HT1080 (cell line): ENCODE results near the gene OR2G6. TPM values are rescaled to one million over a fixed set of nuclear protein-coding genes. Genes with fewer than 3 reads are reported as not detected.
"Not testable (repeated sequence)": the region's sequence is repeated elsewhere in the genome, so short reads cannot be mapped to it uniquely, and the experiment has no call there.

Experiments
- DNase-seq: peaks from one replicate; pipeline ENCODE4 v3.0.0-alpha.2; 2015; ENCODE audit warnings: low read depth
- polyA plus RNA-seq, 2 experiments: library from polyadenylated mRNA; depleted of rRNA; stranded (reverse); fragments of >200 nt; gene quantifications; 2 replicates each; pipeline ENCODE4 v1.2.3, GENCODE V29; 2015
- total RNA-seq: library from RNA; depleted of rRNA; stranded (reverse); fragments of >200 nt; shearing (Covaris generic); gene quantifications from 2 replicates; pipeline ENCODE4 v1.2.3, GENCODE V29; 2014; rRNA removed

The OR2G6 gene
- not detected in 2 replicates for total RNA-seq
- polyA plus RNA-seq (2015; cell fraction: cytosol; rRNA removed): not detected in 2 replicates
- not detected in 2 replicates for polyA plus RNA-seq (2015; cell fraction: nucleus; rRNA removed)

DNA sequence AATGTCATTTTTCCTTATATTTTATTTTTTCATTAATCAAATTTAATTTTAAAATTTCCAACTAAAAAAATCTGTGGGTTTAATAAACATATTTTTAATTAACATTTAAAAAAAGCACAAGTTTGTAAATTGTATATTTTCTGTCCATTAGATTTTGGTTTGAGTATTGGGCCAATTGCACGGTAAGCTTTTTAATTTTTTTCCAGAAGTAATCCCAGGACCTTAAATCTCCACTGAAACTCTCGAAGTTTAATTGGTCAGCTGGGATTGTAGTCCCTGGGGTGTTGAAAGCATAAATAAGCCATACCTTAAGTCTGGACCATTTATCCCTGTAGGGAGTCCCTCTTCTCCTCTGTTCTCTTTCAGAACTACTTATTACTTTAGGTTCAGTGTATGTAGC is at the start of gene OR2G6:
TSS of gene OR2G6 (plus strand) at position 301 of the 400 bp plus-strand sequence. CDS start 13,574 bp downstream, outside the sequence.
- not testable (repeated sequence) for DNase-seq

DNA sequence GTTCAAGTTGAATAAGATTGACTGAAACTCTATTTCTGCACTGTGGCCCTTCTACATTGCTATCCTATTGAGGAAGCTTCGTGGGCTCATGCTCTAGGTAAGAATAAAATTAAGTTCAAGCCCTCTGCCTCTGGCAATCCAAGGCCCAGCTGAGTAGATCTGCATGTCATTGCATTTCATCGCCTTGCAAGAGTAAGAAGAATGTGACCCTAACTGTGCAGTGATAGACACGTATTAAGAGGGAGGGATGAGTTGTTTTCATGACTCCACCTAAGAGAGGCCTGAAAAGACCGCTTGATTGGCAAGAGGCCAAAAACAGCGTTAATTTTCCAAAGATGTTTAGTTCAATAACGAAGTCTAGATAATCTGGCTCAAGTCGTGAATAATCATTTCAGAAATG is 48.8 kb upstream of the OR2G6 start:
- not testable (repeated sequence) for DNase-seq

DNA sequence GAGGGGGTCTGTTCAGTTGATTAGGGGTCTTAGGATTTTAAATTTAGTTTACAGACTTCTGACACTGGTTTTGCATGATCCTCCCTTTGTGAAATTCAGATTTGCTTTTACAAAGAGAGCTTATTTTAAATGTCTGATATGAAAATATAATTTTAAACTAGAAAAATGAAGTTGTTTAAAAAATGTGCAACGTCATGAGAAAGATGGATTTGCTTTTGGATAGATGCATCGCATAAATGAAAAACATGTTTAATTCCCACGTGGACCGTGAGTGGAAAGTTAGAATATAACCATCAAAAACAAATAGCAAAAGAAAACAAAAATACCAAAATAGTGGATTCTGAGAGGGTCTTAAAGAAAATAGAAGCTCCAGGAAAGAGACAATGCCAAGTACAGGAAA is 36.7 kb upstream of the OR2G6 start:
- DNase-seq: no peak

DNA sequence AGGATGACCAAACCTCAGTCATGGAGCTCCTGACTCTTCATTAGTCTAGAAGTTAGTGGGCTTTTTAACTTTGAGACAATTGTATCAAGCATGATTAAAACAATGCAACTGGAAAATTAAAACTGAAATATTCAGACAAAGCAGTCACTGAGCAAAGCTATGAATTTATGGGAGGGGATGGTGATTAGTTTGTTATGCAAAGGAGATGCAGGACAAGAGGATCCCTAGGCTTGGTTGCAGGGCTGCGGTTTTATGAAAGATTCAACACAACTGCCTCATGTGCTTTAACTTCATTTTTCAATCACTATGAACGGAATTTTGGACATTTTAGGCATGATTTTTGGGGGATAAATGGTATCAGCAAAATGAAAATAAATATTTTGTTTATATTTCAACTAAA is 35.8 kb upstream of the OR2G6 start:
- DNase-seq: not testable (repeated sequence)

DNA sequence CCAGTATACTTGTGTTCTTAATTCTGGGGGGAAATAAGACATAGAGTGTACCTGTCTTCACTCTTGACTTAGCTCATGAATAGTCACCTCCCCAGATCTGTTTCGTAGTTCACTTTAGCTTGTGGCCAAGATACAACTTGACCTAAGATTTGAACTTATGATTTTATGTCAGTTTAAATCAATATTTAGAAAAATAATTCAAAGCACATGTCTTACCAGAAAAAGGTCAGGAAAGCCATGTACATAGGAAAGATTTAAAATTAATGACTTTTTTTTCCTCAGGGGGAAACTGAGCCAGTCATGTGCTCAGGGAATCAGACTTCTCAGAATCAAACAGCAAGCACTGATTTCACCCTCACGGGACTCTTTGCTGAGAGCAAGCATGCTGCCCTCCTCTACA is 34.8 kb upstream of the OR2G6 start, which contains the start of gene OR2T3:
TSS of gene OR2T3 (plus strand) at position 301 of the 400 bp plus-strand sequence. CDS start at position 301, 0 bp downstream.
- not testable (repeated sequence) for DNase-seq

DNA sequence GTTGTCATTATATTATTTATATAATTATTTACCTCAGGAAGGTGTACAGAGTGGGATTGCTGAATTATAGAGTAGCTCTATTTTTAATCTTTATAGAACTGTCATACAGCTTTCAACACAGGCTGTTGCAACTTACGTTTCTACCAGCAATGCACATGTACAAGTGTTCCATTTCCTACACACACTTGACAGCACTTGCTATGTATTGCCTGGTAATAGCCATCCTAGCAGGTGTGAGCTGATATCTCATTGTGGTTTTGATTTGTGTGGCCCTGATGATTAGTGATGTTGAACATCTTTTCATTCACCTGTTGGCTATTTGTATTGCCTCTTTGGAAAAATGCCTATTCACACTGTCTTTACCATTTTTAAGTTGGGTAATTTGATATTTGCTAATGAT is 32.2 kb upstream of the OR2G6 start:
- DNase-seq: not testable (repeated sequence)

DNA sequence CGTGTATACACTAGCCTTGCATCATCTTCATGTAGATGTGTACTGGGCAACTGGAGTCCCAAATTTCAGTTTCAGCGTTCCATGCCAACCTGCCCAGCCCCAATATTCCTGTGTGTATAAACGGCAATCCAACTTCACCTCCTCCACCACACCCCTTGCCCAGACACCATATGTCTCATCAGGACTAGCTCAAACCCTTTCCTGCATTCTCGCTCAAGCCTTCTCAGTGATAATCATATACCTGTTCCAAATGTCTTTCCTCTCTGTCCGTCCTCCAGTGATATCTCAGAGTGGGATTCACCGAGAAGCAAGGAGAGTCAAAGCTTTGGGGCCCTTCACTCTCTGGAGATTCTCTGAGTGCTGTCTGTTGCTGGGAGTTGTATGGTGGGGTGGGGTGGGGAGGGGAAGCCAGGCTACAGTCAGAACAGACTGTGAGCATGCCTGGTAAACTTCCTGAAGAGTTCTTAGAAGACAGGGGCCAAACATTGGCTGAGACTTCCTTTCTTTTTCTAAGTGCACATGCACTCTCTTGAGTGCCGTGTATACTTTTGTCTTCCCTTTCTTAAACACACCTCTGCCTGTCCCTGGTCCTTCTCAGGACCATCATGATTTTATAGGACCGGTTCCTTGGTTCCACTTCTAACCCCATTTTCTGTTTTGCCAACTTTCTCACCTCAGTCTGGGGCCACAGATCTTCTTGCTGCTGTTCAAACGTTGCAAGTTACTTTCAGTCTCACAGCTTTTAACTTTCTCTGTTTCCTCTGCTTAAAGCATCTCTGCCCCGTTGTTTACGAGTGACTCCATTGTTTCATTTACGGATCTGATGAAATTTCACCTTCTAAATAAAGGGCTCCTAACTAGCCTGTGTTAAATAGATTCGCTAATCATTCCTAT is 25.9 kb upstream of the OR2G6 start:
- not testable (repeated sequence) for DNase-seq

DNA sequence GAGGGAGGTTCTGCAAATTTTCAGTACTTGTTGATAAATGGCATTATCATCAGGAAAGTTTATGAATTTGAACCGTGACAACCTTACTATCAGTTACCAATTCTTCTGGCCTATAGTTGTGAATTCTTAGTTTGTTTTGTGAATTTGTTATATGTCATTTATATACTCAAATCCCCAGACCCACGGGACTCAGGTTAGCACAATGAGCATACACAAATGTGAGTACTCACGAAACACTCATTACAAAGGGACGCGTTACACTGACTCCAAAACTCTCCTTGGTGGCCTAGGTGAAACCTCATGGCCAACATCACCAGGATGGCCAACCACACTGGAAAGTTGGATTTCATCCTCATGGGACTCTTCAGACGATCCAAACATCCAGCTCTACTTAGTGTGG is 19.6 kb upstream of the OR2G6 start, which contains the start of gene OR2T5:
TSS of gene OR2T5 (plus strand) at position 301 of the 400 bp plus-strand sequence. CDS start at position 301, 0 bp downstream.
- not testable (repeated sequence) for DNase-seq

DNA sequence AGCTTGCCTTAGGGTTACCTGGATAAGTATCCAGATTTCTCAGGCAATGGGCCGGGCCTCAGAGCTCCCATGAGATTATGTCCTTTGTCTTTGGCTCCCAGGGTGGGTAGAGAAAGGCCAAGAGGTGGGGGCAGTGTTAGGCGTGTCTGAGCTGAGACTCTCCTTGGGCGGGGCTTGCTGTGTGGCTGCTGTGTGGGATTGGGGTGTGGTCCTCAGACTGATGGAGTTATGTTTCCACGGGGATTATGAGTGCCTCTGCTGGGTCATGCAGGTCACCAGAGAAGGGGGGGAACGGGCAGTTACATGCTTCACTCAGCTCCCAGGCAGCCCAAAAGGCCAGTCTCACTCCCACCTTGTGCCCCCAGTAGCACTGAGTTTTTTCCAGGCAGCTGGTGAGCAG is 11.2 kb upstream of the OR2G6 start:
- DNase-seq: not testable (repeated sequence)

DNA sequence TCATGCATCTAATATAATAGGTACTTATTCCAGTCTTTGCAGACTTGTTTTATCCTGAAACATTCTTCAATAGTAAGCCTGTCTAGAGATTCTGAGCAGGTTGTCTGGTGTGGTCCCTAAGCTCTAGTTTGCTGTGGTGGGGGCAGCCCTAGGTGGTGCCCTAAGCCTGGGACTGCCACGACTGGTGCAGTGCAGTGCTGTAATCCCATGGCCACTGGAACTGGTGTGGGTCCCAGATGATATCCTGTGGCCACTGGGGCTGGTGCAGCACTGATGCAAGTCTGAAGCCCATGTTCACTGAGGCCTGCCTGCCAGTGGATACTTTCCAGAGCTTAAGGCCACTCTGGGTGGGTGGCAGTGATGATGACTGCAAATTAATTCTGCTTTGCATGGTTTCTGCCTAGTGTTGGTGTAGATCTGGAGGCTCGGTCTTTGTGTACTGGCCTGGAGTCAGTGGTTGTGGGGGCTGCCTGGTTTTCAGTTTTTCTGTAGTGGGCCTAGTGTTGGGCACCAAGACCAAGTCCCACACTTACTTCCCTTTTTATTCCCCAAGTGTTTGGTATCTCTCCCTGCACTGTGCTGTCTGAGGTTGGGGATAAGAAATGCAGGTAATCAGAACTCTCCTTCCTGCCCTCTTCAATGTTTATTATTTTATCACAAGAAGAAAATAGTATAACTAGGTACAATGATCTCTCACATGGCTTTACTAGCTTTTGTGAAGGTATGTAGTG is 7.4 kb upstream of the OR2G6 start:
- DNase-seq: not testable (repeated sequence)

DNA sequence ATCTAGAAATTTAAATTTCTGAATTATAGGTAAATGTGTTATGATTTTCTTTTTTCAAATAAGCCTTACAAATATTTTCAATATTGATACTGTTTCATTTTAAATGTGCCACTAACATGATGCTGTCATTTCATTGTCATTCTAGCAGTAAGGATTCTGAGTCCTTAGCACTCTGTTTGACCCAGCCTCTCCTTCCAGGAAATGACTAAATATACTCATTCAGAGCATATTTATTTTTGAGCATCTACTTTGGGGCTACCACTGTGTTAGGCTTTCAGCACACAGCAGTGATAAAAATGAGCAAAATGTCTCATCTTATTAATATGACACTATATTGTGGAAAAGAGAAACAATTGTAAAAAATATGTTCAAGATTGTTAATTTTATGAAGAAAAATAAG is 2.3 kb downstream of the OR2G6 start:
- DNase-seq: not testable (repeated sequence)

DNA sequence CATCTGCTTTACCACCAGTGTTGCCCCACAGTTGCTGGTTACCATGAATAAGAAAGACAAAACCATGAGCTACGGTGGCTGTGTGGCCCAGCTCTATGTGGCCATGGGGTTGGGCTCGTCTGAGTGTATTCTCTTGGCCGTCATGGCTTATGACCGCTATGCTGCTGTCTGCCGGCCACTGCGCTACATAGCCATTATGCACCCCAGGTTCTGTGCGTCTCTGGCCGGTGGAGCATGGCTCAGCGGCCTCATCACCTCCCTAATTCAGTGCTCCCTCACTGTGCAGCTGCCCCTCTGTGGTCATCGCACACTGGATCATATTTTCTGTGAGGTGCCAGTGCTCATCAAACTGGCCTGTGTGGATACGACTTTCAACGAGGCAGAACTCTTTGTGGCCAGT is 14.0 kb downstream of the OR2G6 start:
- no peak for DNase-seq

DNA sequence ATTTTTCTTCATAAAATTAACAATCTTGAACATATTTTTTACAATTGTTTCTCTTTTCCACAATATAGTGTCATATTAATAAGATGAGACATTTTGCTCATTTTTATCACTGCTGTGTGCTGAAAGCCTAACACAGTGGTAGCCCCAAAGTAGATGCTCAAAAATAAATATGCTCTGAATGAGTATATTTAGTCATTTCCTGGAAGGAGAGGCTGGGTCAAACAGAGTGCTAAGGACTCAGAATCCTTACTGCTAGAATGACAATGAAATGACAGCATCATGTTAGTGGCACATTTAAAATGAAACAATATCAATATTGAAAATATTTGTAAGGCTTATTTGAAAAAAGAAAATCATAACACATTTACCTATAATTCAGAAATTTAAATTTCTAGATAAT is 29.6 kb downstream of the OR2G6 start:
- DNase-seq: not testable (repeated sequence)

DNA sequence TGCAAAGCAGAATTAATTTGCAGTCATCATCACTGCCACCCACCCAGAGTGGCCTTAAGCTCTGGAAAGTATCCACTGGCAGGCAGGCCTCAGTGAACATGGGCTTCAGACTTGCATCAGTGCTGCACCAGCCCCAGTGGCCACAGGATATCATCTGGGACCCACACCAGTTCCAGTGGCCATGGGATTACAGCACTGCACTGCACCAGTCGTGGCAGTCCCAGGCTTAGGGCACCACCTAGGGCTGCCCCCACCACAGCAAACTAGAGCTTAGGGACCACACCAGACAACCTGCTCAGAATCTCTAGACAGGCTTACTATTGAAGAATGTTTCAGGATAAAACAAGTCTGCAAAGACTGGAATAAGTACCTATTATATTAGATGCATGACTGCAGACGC is 39.5 kb downstream of the OR2G6 start:
- not testable (repeated sequence) for DNase-seq

DNA sequence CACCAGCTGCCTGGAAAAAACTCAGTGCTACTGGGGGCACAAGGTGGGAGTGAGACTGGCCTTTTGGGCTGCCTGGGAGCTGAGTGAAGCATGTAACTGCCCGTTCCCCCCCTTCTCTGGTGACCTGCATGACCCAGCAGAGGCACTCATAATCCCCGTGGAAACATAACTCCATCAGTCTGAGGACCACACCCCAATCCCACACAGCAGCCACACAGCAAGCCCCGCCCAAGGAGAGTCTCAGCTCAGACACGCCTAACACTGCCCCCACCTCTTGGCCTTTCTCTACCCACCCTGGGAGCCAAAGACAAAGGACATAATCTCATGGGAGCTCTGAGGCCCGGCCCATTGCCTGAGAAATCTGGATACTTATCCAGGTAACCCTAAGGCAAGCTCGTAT is 43.2 kb downstream of the OR2G6 start:
- not testable (repeated sequence) for DNase-seq

DNA sequence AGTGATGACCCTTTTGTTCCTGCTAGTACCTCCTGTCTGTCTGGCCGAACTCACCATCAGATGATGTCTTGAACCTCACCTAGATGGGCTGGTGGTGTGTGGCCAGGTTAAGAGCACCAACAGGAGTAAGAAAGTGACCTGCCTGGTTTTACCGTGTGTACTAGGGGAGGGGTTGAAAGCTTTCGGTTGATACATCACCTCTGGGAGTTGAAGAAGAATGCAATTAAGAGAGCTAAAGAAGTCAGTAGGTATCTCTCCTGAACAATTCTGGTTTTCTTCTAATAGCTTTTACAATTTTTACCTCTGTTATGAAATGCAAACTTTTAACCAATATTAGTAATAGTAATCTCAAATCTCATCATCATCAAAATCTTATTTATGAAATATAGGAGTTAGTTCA is 54.8 kb downstream of the OR2G6 start, which contains the start of gene OR2T29:
TSS of gene OR2T29 (minus strand) at position 101 of the 400 bp plus-strand sequence. CDS start 3,281 bp downstream, outside the sequence.
- DNase-seq: not testable (repeated sequence)

DNA sequence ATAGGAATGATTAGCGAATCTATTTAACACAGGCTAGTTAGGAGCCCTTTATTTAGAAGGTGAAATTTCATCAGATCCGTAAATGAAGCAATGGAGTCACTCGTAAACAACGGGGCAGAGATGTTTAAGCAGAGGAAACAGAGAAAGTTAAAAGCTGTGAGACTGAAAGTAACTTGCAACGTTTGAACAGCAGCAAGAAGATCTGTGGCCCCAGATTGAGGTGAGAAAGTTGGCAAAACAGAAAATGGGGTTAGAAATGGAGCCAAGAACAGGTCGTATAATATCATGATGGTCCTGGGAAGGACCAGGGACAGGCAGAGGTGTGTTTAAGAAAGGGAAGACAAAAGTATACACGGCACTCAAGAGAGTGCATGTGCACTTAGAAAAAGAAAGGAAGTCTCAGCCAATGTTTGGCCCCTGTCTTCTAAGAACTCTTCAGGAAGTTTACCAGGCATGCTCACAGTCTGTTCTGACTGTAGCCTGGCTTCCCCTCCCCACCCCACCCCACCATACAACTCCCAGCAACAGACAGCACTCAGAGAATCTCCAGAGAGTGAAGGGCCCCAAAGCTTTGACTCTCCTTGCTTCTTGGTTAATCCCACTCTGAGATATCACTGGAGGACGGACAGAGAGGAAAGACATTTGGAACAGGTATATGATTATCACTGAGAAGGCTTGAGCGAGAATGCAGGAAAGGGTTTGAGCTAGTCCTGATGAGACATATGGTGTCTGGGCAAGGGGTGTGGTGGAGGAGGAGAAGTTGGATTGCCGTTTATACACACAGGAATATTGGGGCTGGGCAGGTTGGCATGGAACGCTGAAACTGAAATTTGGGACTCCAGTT is 57.9 kb downstream of the OR2G6 start:
- DNase-seq: not testable (repeated sequence)

DNA sequence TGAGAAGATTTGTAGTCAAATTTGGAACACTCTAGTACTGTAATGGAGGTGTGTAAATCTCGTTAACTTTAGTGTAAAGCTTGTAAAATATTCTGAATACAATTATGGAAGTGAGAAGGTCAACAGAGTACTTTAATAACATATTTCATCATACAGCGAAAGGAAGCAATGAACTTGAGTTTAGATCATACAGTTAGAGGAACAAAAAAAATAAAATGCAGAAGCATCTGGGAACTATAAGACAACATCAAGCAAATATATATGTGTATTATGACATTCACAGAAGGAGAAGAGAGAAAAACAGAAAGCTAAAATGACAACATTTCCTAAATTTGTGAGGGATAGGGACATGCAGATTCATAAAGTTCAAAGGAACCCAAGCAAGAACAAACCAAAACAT is 61.2 kb downstream of the OR2G6 start:
- DNase-seq: not testable (repeated sequence)

DNA sequence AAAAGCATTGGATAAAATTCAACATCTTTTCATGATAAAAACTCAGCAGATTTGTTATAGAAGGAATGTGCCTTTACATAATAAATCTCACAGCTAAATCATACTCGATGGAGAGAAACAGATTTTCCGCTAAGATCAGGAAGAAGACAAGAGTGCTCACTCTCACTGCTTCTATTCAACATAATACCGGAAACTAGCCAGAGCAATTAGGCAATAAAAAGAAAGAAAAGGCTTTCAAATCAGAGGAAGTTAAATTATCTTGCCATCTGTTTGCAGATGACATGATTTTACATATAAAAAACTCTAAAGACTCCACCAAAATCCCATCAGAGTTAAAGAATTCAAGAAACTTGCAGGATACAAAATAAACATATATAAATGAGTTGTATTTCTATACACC is 62.9 kb downstream of the OR2G6 start:
- DNase-seq: not testable (repeated sequence)

DNA sequence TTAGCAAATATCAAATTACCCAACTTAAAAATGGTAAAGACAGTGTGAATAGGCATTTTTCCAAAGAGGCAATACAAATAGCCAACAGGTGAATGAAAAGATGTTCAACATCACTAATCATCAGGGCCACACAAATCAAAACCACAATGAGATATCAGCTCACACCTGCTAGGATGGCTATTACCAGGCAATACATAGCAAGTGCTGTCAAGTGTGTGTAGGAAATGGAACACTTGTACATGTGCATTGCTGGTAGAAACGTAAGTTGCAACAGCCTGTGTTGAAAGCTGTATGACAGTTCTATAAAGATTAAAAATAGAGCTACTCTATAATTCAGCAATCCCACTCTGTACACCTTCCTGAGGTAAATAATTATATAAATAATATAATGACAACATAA is 64.2 kb downstream of the OR2G6 start:
- not testable (repeated sequence) for DNase-seq

DNA sequence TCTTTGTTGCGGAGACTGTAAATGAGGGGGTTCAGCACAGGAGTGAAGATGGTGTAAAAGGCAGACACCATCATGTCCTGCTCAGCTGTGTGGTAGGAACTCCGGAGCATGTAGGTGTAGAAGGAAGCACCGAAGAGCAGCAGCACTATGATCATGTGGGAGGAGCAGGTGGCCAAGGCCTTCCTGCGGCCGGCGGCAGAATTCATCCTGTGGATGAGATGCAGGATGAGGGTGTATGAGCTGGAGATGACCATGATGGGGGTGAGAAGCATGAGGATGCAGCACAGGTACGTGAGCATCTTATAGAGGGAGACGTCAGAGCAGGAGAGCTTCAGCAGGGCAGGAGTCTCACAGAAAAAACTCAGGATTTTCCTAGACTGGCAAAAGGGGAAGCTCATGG is 66.0 kb downstream of the OR2G6 start:
- not testable (repeated sequence) for DNase-seq
